ENCODE measurements around the gene FOXO3. TPM values are rescaled to one million over a fixed set of nuclear protein-coding genes. Genes with fewer than 3 reads are reported as not detected.

The FOXO3 gene
- total RNA-seq, 1 donor from 2014 or later = 91.5 TPM

DNA sequence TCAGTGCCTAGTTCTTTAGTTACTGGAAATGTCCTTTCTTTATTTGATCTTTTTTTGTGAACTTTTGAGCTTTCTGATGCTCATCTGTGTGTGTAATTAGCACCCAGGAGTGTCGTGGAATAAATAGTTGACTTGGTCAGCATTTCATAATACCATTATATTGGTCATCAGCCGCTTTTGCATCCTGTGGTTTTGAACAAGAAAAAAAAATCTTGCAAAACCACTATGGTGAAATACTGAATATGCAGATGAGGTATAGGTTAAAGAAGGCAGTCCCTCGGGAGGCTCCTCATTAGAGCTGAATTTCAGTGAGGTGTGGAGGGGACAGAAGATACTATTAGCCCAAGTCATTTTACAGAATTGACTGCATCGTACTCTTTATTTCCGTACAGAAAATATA, 90.1 kb downstream of the FOXO3 start:
- H3K36me3 ChIP-seq = peaks cover 0 to 12% of the 10 kb centered on the region in 2 donors
- H3K4me3 ChIP-seq = peak overlapping the region in 1 of 2 donors; percentile 17
- no peaks in the 10 kb centered on the region for H3K27me3 ChIP-seq
- peaks cover 28 to 72% of the 10 kb centered on the region in 2 donors for H3K4me1 ChIP-seq
- no peaks in the 10 kb centered on the region for H3K9me3 ChIP-seq
- TF ChIP-seq, protein P1, sequence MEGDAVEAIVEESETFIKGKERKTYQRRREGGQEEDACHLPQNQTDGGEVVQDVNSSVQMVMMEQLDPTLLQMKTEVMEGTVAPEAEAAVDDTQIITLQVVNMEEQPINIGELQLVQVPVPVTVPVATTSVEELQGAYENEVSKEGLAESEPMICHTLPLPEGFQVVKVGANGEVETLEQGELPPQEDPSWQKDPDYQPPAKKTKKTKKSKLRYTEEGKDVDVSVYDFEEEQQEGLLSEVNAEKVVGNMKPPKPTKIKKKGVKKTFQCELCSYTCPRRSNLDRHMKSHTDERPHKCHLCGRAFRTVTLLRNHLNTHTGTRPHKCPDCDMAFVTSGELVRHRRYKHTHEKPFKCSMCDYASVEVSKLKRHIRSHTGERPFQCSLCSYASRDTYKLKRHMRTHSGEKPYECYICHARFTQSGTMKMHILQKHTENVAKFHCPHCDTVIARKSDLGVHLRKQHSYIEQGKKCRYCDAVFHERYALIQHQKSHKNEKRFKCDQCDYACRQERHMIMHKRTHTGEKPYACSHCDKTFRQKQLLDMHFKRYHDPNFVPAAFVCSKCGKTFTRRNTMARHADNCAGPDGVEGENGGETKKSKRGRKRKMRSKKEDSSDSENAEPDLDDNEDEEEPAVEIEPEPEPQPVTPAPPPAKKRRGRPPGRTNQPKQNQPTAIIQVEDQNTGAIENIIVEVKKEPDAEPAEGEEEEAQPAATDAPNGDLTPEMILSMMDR (IDR thresholded peaks at IDR 0.05) = no peak
- intact Hi-C loops (cut with DNase I) = loop anchor here (2.0 to 10.0 kb wide), 4 partner anchors 33 to 424 kb away; no protein-coding TSS in a partner anchor
- peak overlapping the region; percentile 84 to 90 for H3K27ac ChIP-seq
- DNase-seq (ENCODE audit: low spot score in 2 of 2) = no peak

DNA sequence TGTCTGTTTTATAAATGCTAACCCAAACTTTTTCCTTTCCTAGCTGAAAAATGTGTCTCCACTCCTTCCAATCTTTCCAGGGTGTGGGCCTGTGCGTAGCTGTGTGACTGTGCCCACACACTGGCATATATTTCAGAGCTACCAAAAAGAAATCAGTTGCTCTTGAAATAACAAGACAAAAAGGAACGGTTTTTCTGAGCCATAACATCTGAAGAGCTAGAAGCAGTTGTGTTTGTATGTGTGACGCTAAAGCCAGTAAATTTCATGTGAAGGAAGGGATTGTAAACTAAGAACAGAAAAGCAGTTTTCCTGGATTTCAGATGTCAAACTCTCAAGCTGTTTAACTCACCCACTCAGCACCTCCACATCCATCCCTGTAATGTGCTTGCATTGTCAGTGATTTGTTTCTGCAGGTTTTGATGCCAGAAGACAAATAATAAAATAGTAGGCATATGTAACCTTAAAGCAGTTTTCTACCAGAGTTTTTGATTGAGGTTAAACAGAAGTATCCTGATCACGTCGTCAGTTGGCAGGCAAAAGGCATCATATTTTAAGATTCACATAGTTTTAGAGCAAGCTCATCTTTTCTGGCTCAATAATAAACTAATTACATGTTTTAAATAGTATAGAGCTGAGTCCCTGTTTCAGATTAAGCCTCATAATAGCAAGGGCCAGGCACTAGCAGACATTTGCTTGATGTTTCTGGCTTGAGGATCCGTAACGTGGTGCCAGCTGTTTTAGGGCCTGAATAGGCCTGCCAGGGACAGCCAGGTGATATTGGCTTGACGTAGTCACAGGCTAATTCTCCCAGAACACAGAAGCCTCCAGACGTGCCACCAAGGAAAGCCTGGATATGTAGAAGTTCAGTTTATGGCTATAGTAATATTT, 90.9 kb downstream of the FOXO3 start:
- Histone ChIP-seq H3K27me3 (no peaks in the 10 kb centered on the region), H3K4me1 (peaks cover 28 to 77% of the 10 kb centered on the region in 2 donors), H3K36me3 (peaks cover 0 to 12% of the 10 kb centered on the region in 2 donors), H3K9me3 (no peaks in the 10 kb centered on the region), H3K27ac (peak overlapping the region; percentile 84 to 90), H3K4me3 (peak overlapping the region in 1 of 2 donors; percentile 17)
- TF ChIP-seq, protein P1 (IDR thresholded peaks at IDR 0.05) = no peak
- intact Hi-C loops (cut with DNase I) = loop anchor here (2.0 to 10.0 kb wide), 5 partner anchors 34 to 423 kb away; no protein-coding TSS in a partner anchor
- DNase-seq (ENCODE audit: low spot score in 2 of 2) = peak; percentile 38 to 92

DNA sequence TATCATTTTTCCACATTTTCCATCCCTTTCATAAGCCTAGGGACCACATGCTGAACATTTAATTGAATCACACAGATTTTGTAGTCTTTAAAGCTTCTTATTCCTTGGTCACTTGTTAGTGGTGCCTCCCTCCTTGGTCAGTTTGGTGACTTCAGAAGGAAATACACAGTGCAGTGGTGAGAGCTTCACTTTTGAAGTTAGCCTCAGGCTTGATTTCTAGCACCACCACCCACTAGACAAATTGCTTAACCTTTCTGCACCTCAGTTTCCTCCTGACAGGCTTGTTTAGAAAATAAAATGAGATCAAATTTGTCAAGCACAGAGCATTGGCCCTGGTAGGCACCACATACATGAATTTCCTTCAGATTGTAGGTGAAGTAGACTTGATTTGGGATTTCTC, 91.7 kb downstream of the FOXO3 start:
- Histone ChIP-seq H3K27ac (peak overlapping the region; percentile 84 to 90), H3K27me3 (no peaks in the 10 kb centered on the region), H3K4me1 (peaks cover 30 to 80% of the 10 kb centered on the region in 2 donors), H3K9me3 (no peaks in the 10 kb centered on the region), H3K36me3 (peaks cover 0 to 12% of the 10 kb centered on the region in 2 donors), H3K4me3 (no peak overlapping the region)
- DNase-seq (ENCODE audit: low spot score in 2 of 2) = no peak
- TF ChIP-seq, protein P1 (IDR thresholded peaks at IDR 0.05) = no peak
- intact Hi-C loops (cut with DNase I) = loop anchor here (2.0 to 10.0 kb wide), 4 partner anchors 35 to 422 kb away; no protein-coding TSS in a partner anchor

DNA sequence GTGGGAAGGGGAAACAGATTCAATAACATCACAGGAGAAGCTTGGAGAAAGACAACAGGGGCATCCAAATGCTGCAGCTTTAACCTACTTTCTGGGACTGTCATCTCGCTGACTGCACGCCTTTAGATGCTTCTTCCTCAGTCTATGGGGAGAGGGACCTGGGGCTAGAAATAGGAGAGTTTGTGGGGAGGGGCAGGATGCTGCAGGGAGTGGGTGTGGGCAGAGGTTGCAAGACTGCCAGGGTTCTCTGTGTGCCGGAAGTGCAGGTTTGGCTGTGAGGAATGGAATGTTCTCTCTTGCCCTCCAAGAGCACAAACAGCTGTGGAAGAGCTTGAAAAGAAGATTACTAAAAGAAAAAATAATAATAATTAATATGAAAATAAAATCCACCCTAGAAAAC, 93.2 kb downstream of the FOXO3 start:
- Histone ChIP-seq H3K4me1 (peaks cover 34 to 91% of the 10 kb centered on the region in 2 donors), H3K36me3 (peaks cover 0 to under 1% of the 10 kb centered on the region in 2 donors), H3K4me3 (no peak overlapping the region), H3K27me3 (no peaks in the 10 kb centered on the region), H3K9me3 (no peaks in the 10 kb centered on the region), H3K27ac (peak overlapping the region; percentile 84 to 90)
- intact Hi-C loops (cut with DNase I) = loop anchor here (1.0 to 10.0 kb wide), 6 partner anchors 35 to 421 kb away; no protein-coding TSS in a partner anchor
- TF ChIP-seq, protein P1 (IDR thresholded peaks at IDR 0.05) = no peak
- peak in 1 of 2 donors; percentile 86 for DNase-seq (ENCODE audit: low spot score in 2 of 2)

DNA sequence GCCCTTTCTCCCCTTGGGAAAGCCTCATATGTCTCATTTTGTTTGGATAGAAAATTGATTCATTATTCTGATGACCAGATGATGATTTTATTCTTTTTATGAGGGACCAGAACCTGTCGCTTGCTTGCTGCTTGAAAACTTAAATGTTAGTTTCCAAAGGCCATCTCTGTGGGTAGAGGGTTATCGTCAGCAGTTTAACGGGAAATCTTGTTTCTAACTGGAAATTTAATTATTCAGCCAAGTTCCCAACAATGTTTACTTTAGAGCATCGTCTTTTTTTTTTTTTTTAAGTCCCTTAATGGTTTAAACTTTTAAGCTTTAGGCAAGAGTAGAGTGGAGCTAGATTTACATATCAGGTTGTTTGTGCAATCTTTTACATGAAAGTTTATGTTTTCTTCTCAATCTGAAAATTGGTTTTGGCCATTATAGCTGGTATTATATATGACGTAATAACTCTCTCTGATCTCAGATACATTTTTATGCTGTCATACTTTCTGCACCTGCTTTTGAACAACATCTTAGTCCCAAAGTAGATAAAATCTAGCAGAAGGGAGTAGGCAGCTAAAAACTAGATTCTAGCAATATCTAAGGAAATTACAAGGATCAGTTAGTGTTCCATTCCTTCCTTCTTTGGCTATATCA, 93.9 kb downstream of the FOXO3 start:
- Histone ChIP-seq H3K4me1 (peaks cover 34 to 91% of the 10 kb centered on the region in 2 donors), H3K9me3 (no peaks in the 10 kb centered on the region), H3K27me3 (no peaks in the 10 kb centered on the region), H3K36me3 (no peaks in the 10 kb centered on the region), H3K4me3 (peak overlapping the region in 1 of 2 donors; percentile 21), H3K27ac (peak overlapping the region; percentile 84 to 90)
- no peak for DNase-seq (ENCODE audit: low spot score in 2 of 2)
- intact Hi-C loops (cut with DNase I) = loop anchor here (1.0 to 10.0 kb wide), 5 partner anchors 35 to 420 kb away; no protein-coding TSS in a partner anchor
- TF ChIP-seq, protein P1 (IDR thresholded peaks at IDR 0.05) = no peak
